H1 (cell line): Measurements from ENCODE around the gene NINJ2. TPM values are rescaled to one million over a fixed set of nuclear protein-coding genes. Genes with fewer than 3 reads are reported as not detected.

Experiments
- CTCF ChIA-PET: fragments of 300-600 bp; sonication (Branson Sonifier 250); formaldehyde crosslinking; loops from one replicate; lab custom pipeline; 2021; ENCODE audit not compliant: partially characterized antibody; lab: Charles Lee
- POLR2A ChIA-PET: fragments of 300-600 bp; sonication (Branson Sonifier 250); formaldehyde crosslinking; loops from one replicate; lab custom pipeline; 2021; ENCODE audit warnings: inconsistent platforms; ENCODE audit not compliant: partially characterized antibody; lab: Charles Lee
- DNase-seq, 2 experiments: peaks; one replicate each; pipeline versions ENCODE4 v3.0.0 to v3.0.0-alpha.2; 2010 to 2022; ENCODE audit warnings: low spot score in 2 of 2, low read depth in 1 of 2, mixed read lengths in 1 of 2
- FAIRE-seq: peaks from 2 replicates; lab custom pipeline; 2011; peaks lifted over from hg19 to GRCh38; lab: Jason Lieb, UNC
- H2AFZ ChIP-seq: 2 replicates; pipeline ENCODE4 v1.8.1; 2012; ENCODE audit warnings: low read length, inconsistent platforms
- H2AK5ac ChIP-seq: 2 replicates; pipeline ENCODE4 v1.6.1; 2013; ENCODE audit warnings: low read depth, low read length
- H2BK120ac ChIP-seq: replicated peaks from 2 replicates; pipeline ENCODE3; 2013; ENCODE audit warnings: low read depth, low read length, inconsistent platforms
- H2BK12ac ChIP-seq: 2 replicates; pipeline ENCODE4 v1.6.1; 2013; ENCODE audit warnings: low read depth, low read length
- H2BK15ac ChIP-seq: 2 replicates; pipeline ENCODE4 v1.6.1; 2013; ENCODE audit warnings: low read length
- H2BK20ac ChIP-seq: 2 replicates; pipeline ENCODE4 v1.6.1; 2013; ENCODE audit warnings: low read length
- H2BK5ac ChIP-seq: 2 replicates; pipeline ENCODE4 v1.6.1; 2013; ENCODE audit warnings: low read depth, low read length
- H3K14ac ChIP-seq: 2 replicates; pipeline ENCODE4 v1.6.1; 2013; ENCODE audit warnings: inconsistent platforms; ENCODE audit not compliant: insufficient read length
- H3K18ac ChIP-seq: 2 replicates; pipeline ENCODE4 v1.6.1; 2013; ENCODE audit warnings: low read length; ENCODE audit errors: extremely low read depth
- H3K23ac ChIP-seq: 2 replicates; pipeline ENCODE4 v1.6.1; 2013; ENCODE audit warnings: inconsistent platforms; ENCODE audit not compliant: insufficient read length
- H3K23me2 ChIP-seq: 2 replicates; pipeline ENCODE4 v1.6.1; 2013; ENCODE audit warnings: low read depth, low read length
- H3K27ac ChIP-seq: 2 replicates; pipeline ENCODE4 v1.6.1; 2011; ENCODE audit warnings: low read depth, low read length, inconsistent platforms
- H3K27me3 ChIP-seq, 4 experiments: replicated peaks in 1 of 4; 1 replicate in 1 of 4; 2 replicates in 3 of 4; pipeline versions ENCODE4 v1.6.1 to v1.8.1; 2011 to 2013; ENCODE audit warnings: low read length in 3 of 4, mild to moderate bottlenecking in 3 of 4, inconsistent platforms in 2 of 4, mixed read lengths in 2 of 4, moderate library complexity in 1 of 4; ENCODE audit not compliant: control insufficient read depth in 3 of 4, insufficient read depth in 3 of 4; ENCODE audit errors: extremely low read depth in 1 of 4
- H3K36me3 ChIP-seq, 4 experiments: 2 replicates each; pipeline versions ENCODE4 v1.6.1 to v1.8.1; 2011 to 2013; ENCODE audit warnings: mild to moderate bottlenecking in 4 of 4, low read length in 3 of 4, moderate library complexity in 2 of 4, control low read depth in 1 of 4, inconsistent platforms in 1 of 4; ENCODE audit not compliant: insufficient read depth in 4 of 4, control insufficient read depth in 2 of 4
- H3K4ac ChIP-seq: replicated peaks from 2 replicates; pipeline ENCODE3; 2013; ENCODE audit warnings: low read length, low read depth, mixed read lengths, inconsistent platforms; ENCODE audit not compliant: insufficient read length
- H3K4me1 ChIP-seq, 4 experiments: replicated peaks in 1 of 4; 1 replicate in 1 of 4; 2 replicates in 3 of 4; pipeline versions ENCODE4 v1.6.1 to v1.8.1; 2011 to 2013; ENCODE audit warnings: low read length in 3 of 4, inconsistent platforms in 2 of 4, mixed read lengths in 1 of 4; ENCODE audit not compliant: insufficient read depth in 4 of 4, control insufficient read depth in 3 of 4
- H3K4me2 ChIP-seq, 2 experiments: 2 replicates each; pipeline versions ENCODE4 v1.6.1 to v1.8.1; 2011 to 2013; ENCODE audit warnings: low read depth in 2 of 2, low read length in 2 of 2, control low read depth in 1 of 2, inconsistent platforms in 1 of 2, mild to moderate bottlenecking in 1 of 2; ENCODE audit not compliant: insufficient read depth in 1 of 2
- H3K4me3 ChIP-seq, 4 experiments: fragments of 200-600, 300-600 bp in 1 of 4; sonication (generic), shearing (Covaris generic), sonication (Bioruptor Twin) in 1 of 4; 2 replicates each; pipeline versions ENCODE4 v1.5.1 to v1.8.1; 2011 to 2016; ENCODE audit warnings: low read length in 4 of 4, low read depth in 3 of 4, control low read depth in 2 of 4, inconsistent platforms in 2 of 4, mild to moderate bottlenecking in 2 of 4, mixed read lengths in 1 of 4, moderate library complexity in 1 of 4; ENCODE audit not compliant: insufficient read depth in 2 of 4; ENCODE audit errors: extremely low read depth in 1 of 4
- H3K56ac ChIP-seq: replicated peaks from 2 replicates; pipeline ENCODE3; 2013; ENCODE audit warnings: low read depth, mild to moderate bottlenecking, mixed read lengths, low read length, inconsistent platforms; ENCODE audit not compliant: insufficient read length
- H3K79me1 ChIP-seq: 2 replicates; pipeline ENCODE4 v1.6.1; 2013; ENCODE audit warnings: low read depth, low read length, control low read depth
- H3K79me2 ChIP-seq, 2 experiments: 2 replicates each; pipeline versions ENCODE4 v1.6.1 to v1.8.1; 2012 to 2013; ENCODE audit warnings: low read length in 2 of 2, mild to moderate bottlenecking in 2 of 2, inconsistent platforms in 1 of 2; ENCODE audit not compliant: insufficient read depth in 2 of 2, control insufficient read depth in 1 of 2
- H3K9ac ChIP-seq, 4 experiments: replicated peaks in 1 of 4; 1 replicate in 1 of 4; 2 replicates in 3 of 4; pipeline versions ENCODE4 v1.6.1 to v1.8.1; 2011 to 2013; ENCODE audit warnings: low read depth in 3 of 4, low read length in 3 of 4, control low read depth in 2 of 4, mild to moderate bottlenecking in 2 of 4, moderate library complexity in 2 of 4, inconsistent platforms in 1 of 4; ENCODE audit errors: extremely low read depth in 1 of 4
- H3K9me3 ChIP-seq, 2 experiments: 2 replicates each; pipeline versions ENCODE4 v1.6.1 to v1.8.1; 2012 to 2013; ENCODE audit warnings: mild to moderate bottlenecking in 2 of 2, moderate library complexity in 2 of 2, control low read depth in 1 of 2, inconsistent platforms in 1 of 2, low read depth in 1 of 2, low read length in 1 of 2, mixed read lengths in 1 of 2; ENCODE audit not compliant: insufficient read depth in 2 of 2
- H4K20me1 ChIP-seq, 2 experiments: replicated peaks in 1 of 2; 2 replicates each; pipeline versions ENCODE3 to v1.8.1; 2011 to 2013; ENCODE audit warnings: inconsistent platforms in 2 of 2, low read length in 2 of 2, mild to moderate bottlenecking in 1 of 2; ENCODE audit not compliant: insufficient read depth in 2 of 2, control insufficient read depth in 1 of 2
- H4K5ac ChIP-seq: 2 replicates; pipeline ENCODE4 v1.6.1; 2013; ENCODE audit warnings: low read length, low read depth, mixed read lengths, inconsistent platforms; ENCODE audit not compliant: insufficient read length
- H4K8ac ChIP-seq: 2 replicates; pipeline ENCODE4 v1.8.0; 2013; ENCODE audit warnings: mild to moderate bottlenecking, moderate library complexity, low read length, inconsistent platforms; ENCODE audit not compliant: insufficient read depth; ENCODE audit errors: extremely low read depth
- H4K91ac ChIP-seq: replicated peaks from 2 replicates; pipeline ENCODE3; 2013; ENCODE audit warnings: low read length, mixed read lengths, inconsistent platforms; ENCODE audit not compliant: insufficient read length
- POLR2A ChIP-seq, 2 experiments: IDR thresholded peaks; 1 replicate in 1 of 2; 2 replicates in 1 of 2; pipeline ENCODE4 v1.6.1; 2011; ENCODE audit warnings: low read depth in 2 of 2, low read length in 2 of 2, mild to moderate bottlenecking in 2 of 2; ENCODE audit errors: control extremely low read depth in 1 of 2
- POU5F1 ChIP-seq: IDR thresholded peaks from 2 replicates; pipeline ENCODE4 v1.6.1; 2011; ENCODE audit warnings: low read depth, mild to moderate bottlenecking, low read length, moderate library complexity
- YY1 ChIP-seq: IDR thresholded peaks from 2 replicates; pipeline ENCODE4 v1.6.1; 2011; ENCODE audit warnings: low read depth, mild to moderate bottlenecking, low read length
- WGBS, 2 experiments: shearing (Covaris generic) in 1 of 2; methylation state at CpG; one replicate each; pipeline versions ENCODE4 v1.1.6 to v1.1.7; 2013 to 2015; ENCODE audit warnings: low lambda C conversion rate in 2 of 2, mixed read lengths in 2 of 2, inconsistent platforms in 1 of 2, low coverage in 1 of 2, missing lambda C conversion rate in 1 of 2; ENCODE audit not compliant: insufficient replicate concordance in 2 of 2, insufficient coverage in 1 of 2, insufficient read length in 1 of 2; ENCODE audit errors: extremely low coverage in 1 of 2, missing lambda C conversion rate in 1 of 2; 5-methylcytosine and 5-hydroxymethylcytosine counted together
- polyA plus RNA-seq, 7 experiments: library from polyadenylated mRNA; depleted of rRNA in 3 of 7; stranded (reverse) in 5 of 7; unstranded in 2 of 7; fragments of >200 nt in 5 of 7; fragments of 200-250 nt in 2 of 7; gene quantifications; 1 replicate in 5 of 7; 2 replicates in 1 of 7; 4 replicates in 1 of 7; pipeline versions ENCODE4 v1.2.1 to v1.2.3, GENCODE V29; 2011 to 2013; ENCODE audit warnings: missing spikeins in 2 of 7, mixed read lengths in 2 of 7
- total RNA-seq: library from RNA; stranded (reverse); fragmentation: NEBNext Ultra II Directional; extraction: Animal tissue kit (Norgen Biotek cat#: 25700); gene quantifications from 2 replicates; pipeline ENCODE4 v1.2.1, GENCODE V29; 2021

Gene NINJ2
- total and polyA plus RNA-seq, 2 of the 8 experiments (the other 6 are each of a cell fraction or from before 2014, with no cell fraction given) = 1.4 TPM; not detected in 1

DNA sequence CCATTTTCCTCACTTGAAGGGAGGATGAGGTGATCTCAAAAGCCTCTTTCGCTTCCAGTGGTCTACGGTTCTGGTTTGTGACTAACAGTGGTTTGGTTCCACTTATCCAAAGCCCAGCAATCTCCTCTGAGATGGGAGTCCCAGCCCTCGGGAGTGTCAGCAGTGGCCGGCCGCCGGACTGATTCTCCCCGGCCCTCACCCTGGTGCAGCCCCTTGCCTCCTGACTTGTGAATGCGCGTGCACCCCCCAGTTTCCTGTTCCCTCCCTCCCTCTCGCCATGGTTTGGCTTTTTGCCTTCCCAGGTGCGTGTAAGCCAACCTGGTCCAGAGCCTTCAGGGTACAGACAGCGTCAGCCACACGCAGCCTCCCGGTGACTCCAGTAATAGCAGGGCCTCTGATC is 129.0 kb downstream of the NINJ2 start:
- Histone ChIP-seq H3K4ac (no peak overlapping the region), H3K4me3 (no peak overlapping the region), H2BK12ac (no peak overlapping the region), H3K23me2 (no peaks in the 10 kb centered on the region), H3K36me3 (no peaks in the 10 kb centered on the region), H2BK15ac (no peak overlapping the region), H2AFZ (no peak overlapping the region), H4K91ac (no peak overlapping the region), H3K56ac (no peak overlapping the region), H4K8ac (no peak overlapping the region), H4K5ac (no peak overlapping the region), H2BK120ac (no peak overlapping the region), H3K27me3 (no peaks in the 10 kb centered on the region), H3K14ac (no peak overlapping the region), H2BK5ac (no peak overlapping the region), H3K4me2 (no peak overlapping the region), H4K20me1 (no peaks in the 10 kb centered on the region), H3K79me1 (no peaks in the 10 kb centered on the region), H3K4me1 (no peaks in the 10 kb centered on the region; a peak in 1 of 7 replicates), H2BK20ac (no peak overlapping the region), H2AK5ac (no peak overlapping the region), H3K79me2 (no peaks in the 10 kb centered on the region), H3K23ac (no peak overlapping the region), H3K9ac (no peak overlapping the region), H3K9me3 (peaks cover 8 to 15% of the 10 kb centered on the region in 2 experiments; a peak in 3 of 4 replicates), H3K18ac (no peak overlapping the region), H3K27ac (no peak overlapping the region)
- FAIRE-seq (no peak), DNase-seq (no peak)
- ChIA-PET POLR2A (no interaction called here), CTCF (interaction anchor here (0.6 to 5.1 kb wide), 5 partner anchors 14 to 91 kb away, joined by 3 to 25 read pairs (median 3); no protein-coding TSS in a partner anchor)
- TF ChIP-seq POU5F1 = no peak
- TF ChIP-seq YY1 = no peak
- TF ChIP-seq POLR2A (IDR thresholded peaks at IDR 0.05; ENCODE audit: control extremely low read depth in 1 of 2, low read depth in 2 of 2, low read length in 2 of 2) = no peak
- WGBS, 2 experiments = 88% methylated on average over 14 of the region's 14 CpGs; no CpG with 5 or more reads in 1 of the 2 experiments
